ENCODE data around the gene SUB1.

Gene SUB1

GRCh38 chr5:32646061-32646969, 61.0 kb downstream of the SUB1 start:
- DNase-seq: no peak

- no peak for DNase-seq
These were observed 65.7 kb downstream of the SUB1 start for GRCh38 chr5:32651088-32651487.

GRCh38 chr5:32651638-32652037, 66.3 kb downstream of the SUB1 start:
- DNase-seq: no peak
